HG03139 (cell line): Measurements from ENCODE around the gene NSRP1.
"Not testable (repeated sequence)": the region's sequence is repeated elsewhere in the genome, so short reads cannot be mapped to it uniquely, and the experiment has no call there.

Experiments used
- ATAC-seq: cut with Tn5 transposase; IDR thresholded peaks from one replicate; pipeline ENCODE4 v1.9.1; 2021; ENCODE audit not compliant: unreplicated experiment

The NSRP1 gene, protein sequence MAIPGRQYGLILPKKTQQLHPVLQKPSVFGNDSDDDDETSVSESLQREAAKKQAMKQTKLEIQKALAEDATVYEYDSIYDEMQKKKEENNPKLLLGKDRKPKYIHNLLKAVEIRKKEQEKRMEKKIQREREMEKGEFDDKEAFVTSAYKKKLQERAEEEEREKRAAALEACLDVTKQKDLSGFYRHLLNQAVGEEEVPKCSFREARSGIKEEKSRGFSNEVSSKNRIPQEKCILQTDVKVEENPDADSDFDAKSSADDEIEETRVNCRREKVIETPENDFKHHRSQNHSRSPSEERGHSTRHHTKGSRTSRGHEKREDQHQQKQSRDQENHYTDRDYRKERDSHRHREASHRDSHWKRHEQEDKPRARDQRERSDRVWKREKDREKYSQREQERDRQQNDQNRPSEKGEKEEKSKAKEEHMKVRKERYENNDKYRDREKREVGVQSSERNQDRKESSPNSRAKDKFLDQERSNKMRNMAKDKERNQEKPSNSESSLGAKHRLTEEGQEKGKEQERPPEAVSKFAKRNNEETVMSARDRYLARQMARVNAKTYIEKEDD

GRCh38 chr17:30116661-30117551 is at the start of gene NSRP1:
Gene NSRP1 (plus strand): TSS chr17:30116816. CDS start chr17:30116844, 28 bp downstream.
- ATAC-seq, result peak; percentile 66

GRCh38 chr17:30068465-30068864 is 48.2 kb upstream of the NSRP1 start:
- ATAC-seq, result no peak

DNA sequence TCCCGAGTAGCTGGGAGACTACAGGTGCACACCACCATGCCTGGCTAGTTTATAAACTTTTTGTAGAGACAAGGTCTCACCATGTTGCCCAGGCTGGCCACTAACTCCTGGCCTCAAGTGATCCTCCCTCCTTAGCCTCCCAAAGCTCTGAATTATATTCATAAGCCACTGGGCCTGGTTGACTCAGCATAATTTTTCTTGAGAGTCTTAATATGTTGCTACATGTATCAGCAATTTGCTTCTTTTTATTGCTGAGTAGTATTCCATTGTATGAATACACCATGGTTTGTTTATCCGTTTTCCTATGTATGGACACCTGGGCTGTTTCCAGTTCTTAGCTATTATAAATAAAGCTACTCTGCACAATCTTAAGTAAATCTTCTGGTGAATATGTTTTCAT is 42.4 kb upstream of the NSRP1 start:
- ATAC-seq, result no peak

GRCh38 chr17:30074730-30075129 is 41.9 kb upstream of the NSRP1 start:
- ATAC-seq, result no peak

DNA sequence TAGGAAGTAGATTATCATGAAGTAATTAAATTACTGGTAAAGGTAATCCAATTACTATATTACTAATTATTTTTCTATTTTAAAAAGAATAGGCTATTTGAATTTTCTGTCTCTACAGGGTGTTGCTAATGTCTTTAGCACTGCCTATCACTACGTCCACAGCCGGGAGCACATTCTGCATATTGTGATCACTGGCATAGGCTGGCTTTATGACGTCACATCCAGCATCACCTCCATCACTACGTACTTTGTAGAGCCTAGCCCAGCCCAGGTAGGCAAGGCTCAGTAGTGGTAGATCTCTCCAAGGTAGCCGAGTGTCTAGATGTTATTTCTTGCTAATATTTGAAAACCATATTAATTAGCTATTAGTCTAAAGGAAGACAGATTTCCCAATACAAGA is 33.8 kb upstream of the NSRP1 start:
- no peak for ATAC-seq

DNA sequence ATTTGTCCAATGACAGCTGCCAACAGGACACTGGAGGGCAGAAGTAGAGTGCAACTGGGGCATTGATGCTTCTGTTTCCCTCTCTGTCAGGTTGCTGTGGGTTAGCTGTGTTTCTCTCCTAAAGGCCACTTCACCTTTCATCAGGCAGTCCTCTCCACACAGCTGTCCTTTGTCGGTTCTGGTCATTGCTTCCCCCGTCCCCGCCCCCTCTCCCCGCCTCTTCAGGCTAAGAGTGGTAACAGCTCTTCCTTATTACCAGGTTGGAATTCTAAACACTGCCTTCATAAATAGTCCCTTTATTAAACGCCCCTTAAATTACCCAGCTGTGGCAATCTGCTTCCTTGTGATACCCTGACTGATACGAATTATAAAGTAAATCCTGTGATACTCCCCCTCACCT is 31.8 kb upstream of the NSRP1 start:
- no peak for ATAC-seq

- ATAC-seq, result no peak
Measured at GRCh38 chr17:30086896-30087295, 29.7 kb upstream of the NSRP1 start.

GRCh38 chr17:30087431-30087830 is 29.2 kb upstream of the NSRP1 start:
- not testable (repeated sequence) for ATAC-seq

DNA sequence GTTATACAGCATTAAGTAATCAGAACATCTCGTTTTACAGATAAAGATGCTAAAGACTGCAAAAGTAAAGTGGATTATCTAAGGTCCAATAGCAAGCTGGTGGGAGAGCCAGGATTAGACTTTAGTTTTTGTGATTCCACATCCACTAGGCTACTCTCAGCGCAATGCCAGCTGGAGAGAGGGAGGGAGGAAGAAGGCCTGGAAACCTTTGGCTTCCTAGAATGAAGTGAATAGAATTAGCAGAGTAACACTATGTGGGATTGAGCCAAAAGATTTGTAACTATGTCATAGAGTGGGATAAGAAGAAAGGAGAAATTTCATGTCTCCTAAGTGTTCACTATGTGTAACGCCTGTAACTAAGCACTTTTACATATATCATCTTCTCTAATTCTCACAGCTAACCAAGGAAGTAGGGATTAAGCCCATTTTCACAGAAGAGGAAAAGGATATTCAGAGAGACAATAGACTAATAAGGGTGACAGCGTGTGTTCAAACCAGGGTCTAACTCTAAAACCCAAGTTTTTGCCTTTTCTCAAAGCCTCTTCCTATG is 25.4 kb upstream of the NSRP1 start:
- ATAC-seq, result no peak

DNA sequence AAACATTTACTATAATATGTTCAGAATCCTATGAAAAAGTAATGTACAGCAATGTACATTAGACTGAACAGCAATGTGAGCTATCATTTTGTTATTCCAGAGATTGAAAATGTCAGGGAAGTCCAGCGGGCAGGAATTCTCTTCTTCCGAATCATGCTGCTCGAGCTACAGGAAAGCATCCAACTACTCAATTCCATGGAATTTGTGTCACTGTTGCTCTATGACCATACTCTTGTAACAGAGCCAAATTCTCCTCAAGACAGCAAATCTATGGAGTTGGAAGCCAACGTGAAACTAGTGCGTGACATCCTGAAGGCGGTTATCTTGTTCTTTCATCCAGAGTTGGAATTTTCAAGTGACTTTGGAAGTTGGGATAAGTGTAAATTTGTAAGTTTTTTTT is 24.8 kb upstream of the NSRP1 start:
- ATAC-seq, result no peak

DNA sequence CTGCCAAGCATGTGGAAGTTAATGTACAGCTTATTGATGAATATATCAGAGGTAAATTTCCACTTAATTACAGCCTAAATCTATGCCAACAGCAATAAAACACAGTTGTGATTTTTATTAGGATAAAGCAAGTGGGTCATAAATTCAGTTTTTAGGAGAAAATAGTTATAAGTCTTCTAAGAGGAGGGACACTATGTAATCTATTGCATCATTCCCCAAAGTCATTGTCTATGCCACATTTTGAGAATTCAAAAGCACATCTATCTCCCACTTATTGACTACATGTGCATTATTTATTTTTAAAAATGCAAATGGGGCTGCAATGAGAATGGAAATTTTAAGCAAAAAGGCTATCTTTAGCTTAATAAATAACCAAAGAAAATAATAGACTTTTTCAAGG is 23.7 kb upstream of the NSRP1 start:
- no peak for ATAC-seq

DNA sequence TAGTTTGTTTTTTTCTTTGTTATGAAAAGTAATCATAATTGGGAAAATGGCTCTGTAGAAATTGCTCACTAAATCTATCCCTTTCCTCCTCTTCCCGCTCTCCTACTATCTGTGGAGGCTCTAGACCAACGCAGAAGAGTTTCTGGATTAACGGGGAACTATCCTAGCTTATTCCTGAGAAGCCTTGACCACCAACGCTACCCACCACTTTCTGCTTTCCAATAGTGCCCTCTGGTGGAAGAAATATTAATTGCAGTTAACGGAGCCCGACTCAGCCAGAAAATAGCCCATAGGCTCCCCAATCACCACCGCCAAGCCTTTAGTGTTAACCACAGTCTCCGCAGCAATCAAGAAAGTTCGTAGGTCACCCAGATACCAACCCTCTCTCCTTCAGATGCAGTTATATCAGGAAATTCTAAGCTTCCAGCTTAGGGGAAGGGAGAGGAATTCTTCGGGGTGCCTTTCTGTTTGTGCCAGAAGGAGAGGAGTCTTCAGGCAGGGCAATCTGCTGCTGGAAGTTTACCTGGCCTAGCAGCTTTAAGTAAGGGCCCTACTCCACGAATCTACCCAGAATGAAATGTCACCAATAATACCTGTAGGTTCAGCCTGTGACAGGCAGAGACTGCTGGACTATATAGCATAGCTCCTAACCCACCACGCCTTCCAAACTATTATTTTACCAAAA is 23.0 kb upstream of the NSRP1 start:
- ATAC-seq, result no peak

GRCh38 chr17:30095507-30096244 is 20.9 kb upstream of the NSRP1 start:
- ATAC-seq, result no peak

DNA sequence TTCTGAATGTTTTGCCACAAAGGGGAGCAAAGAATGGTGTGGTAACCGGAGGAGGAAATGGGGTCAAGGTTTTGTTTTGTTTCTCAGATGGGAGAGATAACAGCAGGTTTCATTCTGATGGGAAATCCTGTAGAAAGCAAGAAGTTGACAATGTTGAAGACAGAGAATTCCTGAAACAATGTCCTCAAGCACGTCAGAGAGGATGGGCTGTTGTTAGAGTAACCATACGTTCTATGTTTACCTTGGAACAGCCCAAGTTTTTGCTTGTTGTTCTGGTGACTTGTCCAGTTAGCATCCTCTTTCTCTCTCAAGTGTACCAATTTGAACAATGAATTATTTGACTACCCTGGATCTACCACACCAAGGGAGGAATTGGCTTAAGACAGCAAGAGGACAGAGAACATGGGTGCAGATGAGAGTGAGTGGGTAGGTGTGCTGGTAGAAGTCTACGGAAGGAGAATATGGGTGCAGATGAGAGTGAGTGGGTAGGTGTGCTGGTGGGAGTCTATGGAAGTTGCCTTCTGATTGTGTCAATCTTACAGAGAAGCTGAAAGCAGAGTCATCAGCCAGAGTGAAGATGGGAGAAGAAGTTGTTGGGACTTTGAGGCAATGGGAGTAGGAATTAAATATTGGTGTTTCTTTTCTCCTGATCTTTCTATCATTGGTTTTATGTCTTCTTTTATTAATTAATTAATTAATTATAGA is 14.8 kb upstream of the NSRP1 start:
- ATAC-seq, result no peak

GRCh38 chr17:30103921-30104320 is 12.7 kb upstream of the NSRP1 start:
- no peak for ATAC-seq

DNA sequence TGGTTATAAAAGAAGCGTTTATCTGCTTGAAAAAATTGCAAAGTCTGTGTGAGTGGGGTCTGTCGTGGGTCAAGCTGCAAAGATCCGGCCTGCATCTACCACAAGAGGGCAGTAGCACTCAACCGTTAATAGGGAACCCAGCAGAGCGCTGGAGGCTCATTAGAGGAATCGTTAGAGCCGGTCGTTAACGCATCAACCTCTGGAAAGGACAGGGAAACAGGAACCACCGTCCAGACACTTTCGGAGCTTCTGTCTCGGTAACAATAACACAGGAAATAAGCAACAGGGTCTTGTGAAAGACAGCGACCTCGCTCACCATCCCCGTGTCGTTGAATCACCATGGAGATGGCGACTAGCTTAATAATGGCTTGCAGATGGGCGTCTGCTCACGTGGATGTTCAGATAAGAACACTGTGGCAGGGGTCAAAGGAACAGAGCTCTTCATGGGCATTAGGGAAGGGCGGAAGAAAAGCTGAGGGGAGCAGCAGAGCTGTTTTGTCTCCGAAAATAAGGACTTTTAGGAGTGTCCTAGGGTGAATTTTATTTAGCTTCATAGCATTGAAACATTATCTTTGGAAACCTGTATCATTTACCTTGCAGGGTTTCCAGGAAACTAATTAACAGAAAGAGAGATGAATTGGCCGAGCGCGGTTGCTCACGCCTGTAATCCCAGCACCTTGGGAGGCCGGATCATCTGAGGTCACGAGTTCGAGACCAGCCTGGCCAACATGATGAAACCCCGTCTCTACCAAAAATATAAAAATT is 11.9 kb upstream of the NSRP1 start:
- peak; percentile 61 for ATAC-seq

DNA sequence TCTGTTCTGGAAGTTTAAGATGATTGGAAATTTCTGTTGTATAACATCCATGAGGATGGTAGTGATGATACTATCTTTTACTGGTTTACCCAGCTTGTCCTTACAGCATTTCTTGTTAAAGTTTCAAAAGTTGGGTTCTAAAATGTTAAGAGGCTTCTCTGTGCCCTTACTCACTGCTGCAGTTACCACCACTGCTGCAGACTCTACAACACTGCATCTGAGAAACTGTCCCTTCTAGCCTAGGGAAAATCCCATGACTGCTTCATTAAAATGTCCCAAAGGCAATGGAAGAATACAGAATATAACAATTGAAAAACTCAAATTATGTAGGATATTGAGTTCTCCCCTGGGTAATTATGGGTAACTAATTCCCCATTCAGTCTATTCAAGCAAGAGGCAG is 3.8 kb upstream of the NSRP1 start:
- ATAC-seq, result no peak

DNA sequence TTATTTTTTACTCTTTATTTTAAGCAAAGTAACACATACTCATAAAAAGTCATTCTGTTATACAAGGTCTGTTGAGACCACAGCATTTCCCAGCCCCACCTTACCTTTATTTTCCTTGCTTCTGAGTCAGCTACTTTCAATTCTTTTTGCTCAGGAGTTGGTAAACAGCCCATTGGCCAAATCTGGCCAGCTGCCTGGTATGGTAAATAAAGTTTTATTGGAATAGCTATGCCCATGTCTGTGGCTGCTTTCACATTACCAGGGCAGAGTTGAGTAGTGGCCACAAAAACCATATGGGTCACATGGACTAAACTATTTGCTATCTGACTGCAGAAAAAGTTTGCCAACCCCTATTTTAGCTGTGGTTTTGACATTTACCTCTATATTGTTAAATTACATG is 3.4 kb upstream of the NSRP1 start:
- ATAC-seq, result no peak

GRCh38 chr17:30116345-30116660 is 313 bp upstream of the NSRP1 start:
- no peak for ATAC-seq
